Astrocyte of the spinal cord (primary cell): Measurements from ENCODE around the gene TNS1.
A peak's percentile ranks its signal among the peaks of the same experiment; 100 is the strongest.

Source experiments
- DNase-seq: peaks from one replicate; pipeline ENCODE4 v3.0.0; 2011; ENCODE audit warnings: low read depth, low spot score
- H3K4me3 ChIP-seq: 2 replicates; pipeline ENCODE4 v1.5.1; 2011; ENCODE audit warnings: low read depth, mild to moderate bottlenecking, low read length, moderate library complexity
- in situ Hi-C: cut with HindIII; loops from 2 replicates; pipeline ENCODE4 v1.10.0; 2017; ENCODE audit warnings: low sequenced_read_pairs
- TF ChIP-seq, protein P1 (sequence below): IDR thresholded peaks from 2 replicates; pipeline ENCODE4 v1.5.1; 2012; ENCODE audit warnings: low read depth, mild to moderate bottlenecking, low read length, inconsistent platforms

Gene TNS1

DNA sequence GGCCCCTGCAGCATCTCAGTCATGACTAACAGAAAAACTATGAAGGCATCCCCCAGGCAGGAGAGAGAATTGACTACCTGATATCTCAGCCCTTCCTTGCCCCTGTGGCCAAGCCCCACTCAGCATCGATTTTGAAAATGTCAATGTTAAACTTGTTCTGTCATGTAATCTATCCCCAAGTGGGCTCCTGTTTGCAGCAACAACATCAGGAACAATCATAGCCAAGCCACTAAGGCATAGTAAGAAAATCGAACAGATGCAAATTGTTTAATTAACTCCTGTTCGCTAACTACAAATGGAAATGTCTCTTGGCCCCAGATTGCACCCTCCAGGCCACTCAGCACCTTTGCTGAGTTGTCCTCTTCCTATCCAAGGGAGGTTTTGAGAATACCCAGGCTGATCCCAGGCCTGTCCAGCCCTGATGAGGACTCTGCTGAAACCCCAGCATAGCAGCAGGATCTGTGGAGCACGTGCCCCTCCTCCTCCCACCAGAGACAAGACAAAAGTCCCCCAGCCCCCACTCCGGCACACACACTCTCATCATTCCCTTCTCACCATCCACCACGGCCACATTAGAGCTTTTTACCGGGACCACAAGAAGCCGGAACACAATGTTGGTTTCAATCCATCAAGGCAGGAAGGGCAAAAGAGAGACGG is 150.1 kb downstream of the TNS1 start:
- DNase-seq = no peak
- TF ChIP-seq, protein P1, sequence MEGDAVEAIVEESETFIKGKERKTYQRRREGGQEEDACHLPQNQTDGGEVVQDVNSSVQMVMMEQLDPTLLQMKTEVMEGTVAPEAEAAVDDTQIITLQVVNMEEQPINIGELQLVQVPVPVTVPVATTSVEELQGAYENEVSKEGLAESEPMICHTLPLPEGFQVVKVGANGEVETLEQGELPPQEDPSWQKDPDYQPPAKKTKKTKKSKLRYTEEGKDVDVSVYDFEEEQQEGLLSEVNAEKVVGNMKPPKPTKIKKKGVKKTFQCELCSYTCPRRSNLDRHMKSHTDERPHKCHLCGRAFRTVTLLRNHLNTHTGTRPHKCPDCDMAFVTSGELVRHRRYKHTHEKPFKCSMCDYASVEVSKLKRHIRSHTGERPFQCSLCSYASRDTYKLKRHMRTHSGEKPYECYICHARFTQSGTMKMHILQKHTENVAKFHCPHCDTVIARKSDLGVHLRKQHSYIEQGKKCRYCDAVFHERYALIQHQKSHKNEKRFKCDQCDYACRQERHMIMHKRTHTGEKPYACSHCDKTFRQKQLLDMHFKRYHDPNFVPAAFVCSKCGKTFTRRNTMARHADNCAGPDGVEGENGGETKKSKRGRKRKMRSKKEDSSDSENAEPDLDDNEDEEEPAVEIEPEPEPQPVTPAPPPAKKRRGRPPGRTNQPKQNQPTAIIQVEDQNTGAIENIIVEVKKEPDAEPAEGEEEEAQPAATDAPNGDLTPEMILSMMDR = no peak
- no peak overlapping the region for H3K4me3 ChIP-seq
- in situ Hi-C loops = no loop called here

GRCh38 chr2:217851191-217852020 is 151.4 kb downstream of the TNS1 start:
- DNase-seq = peak; percentile 35
- no peak overlapping the region for H3K4me3 ChIP-seq
- TF ChIP-seq, protein P1 = no peak
- in situ Hi-C loops = no loop called here

GRCh38 chr2:217849154-217849975 is 153.4 kb downstream of the TNS1 start:
- in situ Hi-C loops = no loop called here
- TF ChIP-seq, protein P1 = no peak
- DNase-seq = no peak
- peak overlapping the region; percentile 32 for H3K4me3 ChIP-seq

GRCh38 chr2:217848351-217848957 is 154.3 kb downstream of the TNS1 start:
- no peak overlapping the region for H3K4me3 ChIP-seq
- TF ChIP-seq, protein P1 = no peak
- in situ Hi-C loops = no loop called here
- DNase-seq = no peak

DNA sequence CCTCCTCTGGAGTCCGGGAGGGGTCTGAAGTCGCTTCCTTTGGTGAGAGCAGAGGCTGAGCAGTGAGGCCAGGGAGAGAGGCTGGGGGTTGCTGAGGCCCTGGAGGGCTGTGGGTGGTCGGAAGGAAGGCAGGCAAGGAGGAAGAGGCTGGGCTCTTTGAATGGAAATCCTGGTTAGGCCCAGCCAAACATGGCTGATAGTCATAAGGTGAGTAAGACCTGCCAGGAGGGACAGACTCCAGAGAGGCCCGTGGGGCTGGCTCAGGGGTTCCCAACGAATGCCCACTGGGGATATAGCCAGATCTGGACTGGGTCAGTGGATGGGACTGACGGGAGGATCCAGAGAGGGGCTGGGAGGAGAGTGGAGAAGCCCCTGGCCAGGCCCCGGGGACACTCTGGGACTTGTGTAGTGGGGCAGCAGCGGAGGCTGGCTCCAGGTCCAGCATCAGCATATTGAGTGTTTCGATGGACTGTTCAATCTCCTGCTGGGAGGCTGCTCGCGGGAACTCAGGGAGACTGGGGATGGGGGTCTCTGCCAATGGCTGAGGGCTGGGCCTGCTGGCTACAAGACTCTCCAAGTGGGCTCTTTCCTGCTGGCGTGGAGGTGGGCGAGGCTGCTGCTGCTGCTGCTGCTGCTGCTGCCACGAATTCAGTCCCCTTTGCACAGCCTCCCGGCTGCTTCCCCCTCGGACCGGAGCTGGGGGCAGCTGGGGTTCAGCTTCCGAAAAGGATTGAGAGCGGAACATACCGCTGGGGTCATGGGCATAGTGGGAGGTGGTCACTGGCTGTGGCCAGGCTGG is 155.0 kb downstream of the TNS1 start:
- TF ChIP-seq, protein P1 = no peak
- H3K4me3 ChIP-seq = no peak overlapping the region
- DNase-seq = no peak
- in situ Hi-C loops = no loop called here

GRCh38 chr2:217847115-217847514 is 155.7 kb downstream of the TNS1 start:
- no peak for DNase-seq
- in situ Hi-C loops = no loop called here
- TF ChIP-seq, protein P1 = no peak
- no peak overlapping the region for H3K4me3 ChIP-seq
